ENCODE results near the gene MPO.

- TF ChIP-seq CTCF (IDR thresholded peaks at IDR 0.05) (no peak), EZH2 (IDR thresholded peaks at IDR 0.05; ENCODE audit: borderline replicate concordance, insufficient read depth, low read depth, low read length, poor library complexity, severe bottlenecking) (no peak)
Measured at GRCh38 chr17:58281511-58282011, 826 bp upstream of the MPO start.
